K562 (cell line): Measurements from ENCODE around the gene TP53I13. TPM values are rescaled to one million over a fixed set of nuclear protein-coding genes. Genes with fewer than 3 reads are reported as not detected.

ENCODE experiments used
- ARID4B ChIP-seq: sonication (generic); formaldehyde crosslinking; IDR thresholded peaks from 2 replicates; pipeline ENCODE4 v1.8.0; 2022; ENCODE audit warnings: mild to moderate bottlenecking, missing genetic modification reagents
- CCNT2 ChIP-seq: IDR thresholded peaks from 2 replicates; pipeline ENCODE4 v1.6.1; 2011; ENCODE audit warnings: borderline replicate concordance, low read depth, mild to moderate bottlenecking, moderate library complexity, mixed read lengths, low read length; ENCODE audit not compliant: insufficient read length; ENCODE audit errors: extremely low read depth
- CTCF ChIP-seq, 3 experiments: IDR thresholded peaks in 2 of 3; conservative IDR thresholded peaks in 1 of 3; 2 replicates each; pipeline ENCODE4 v1.5.1; 2011 to 2012; ENCODE audit warnings: low read length in 3 of 3, mild to moderate bottlenecking in 3 of 3, control low read depth in 2 of 3, improper control_type of control experiment in 1 of 3, inconsistent platforms in 1 of 3, low read depth in 1 of 3, mixed read lengths in 1 of 3, moderate library complexity in 1 of 3; ENCODE audit not compliant: insufficient read depth in 2 of 3
- CXXC5 ChIP-seq: fragments of 250-450 bp; sonication (Bioruptor Pico); IDR thresholded peaks from 2 replicates; pipeline ENCODE4 v1.8.0; 2022; ENCODE audit warnings: inconsistent platforms, mild to moderate bottlenecking, moderate library complexity
- E2F6 ChIP-seq, 2 experiments: IDR thresholded peaks; 2 replicates each; pipeline ENCODE4 v1.6.1; 2011; ENCODE audit warnings: borderline replicate concordance in 1 of 2, control low read depth in 1 of 2, low read depth in 1 of 2, low read length in 1 of 2, mild to moderate bottlenecking in 1 of 2, mixed read lengths in 1 of 2, moderate library complexity in 1 of 2; ENCODE audit not compliant: insufficient read depth in 1 of 2, insufficient read length in 1 of 2, poor library complexity in 1 of 2, severe bottlenecking in 1 of 2; ENCODE audit errors: extremely low read depth in 1 of 2
- GATAD2B ChIP-seq: fragments of 450-650 bp; IDR thresholded peaks from 2 replicates; pipeline ENCODE4 v1.6.1; 2017; ENCODE audit warnings: mild to moderate bottlenecking, borderline replicate concordance
- HOXB6 ChIP-seq: fragments of 250-450 bp; sonication (Bioruptor Pico); IDR thresholded peaks from 2 replicates; pipeline ENCODE4 v1.5.1; 2022; ENCODE audit warnings: mild to moderate bottlenecking, borderline replicate concordance
- LCOR ChIP-seq: sonication (generic); formaldehyde crosslinking; IDR thresholded peaks from 2 replicates; pipeline ENCODE4 v1.8.0; 2022; ENCODE audit warnings: mild to moderate bottlenecking, missing genetic modification reagents
- PHF8 ChIP-seq: fragments of 200-600 bp; sonication (generic); IDR thresholded peaks from 2 replicates; pipeline ENCODE4 v1.6.1; 2012; ENCODE audit warnings: mixed run types, mild to moderate bottlenecking, inconsistent platforms, low read length, moderate library complexity, borderline replicate concordance
- RB1 ChIP-seq: fragments of 450-650 bp; IDR thresholded peaks from 2 replicates; pipeline ENCODE4 v1.6.1; 2017; ENCODE audit warnings: low read depth, mild to moderate bottlenecking
- SAFB ChIP-seq: fragments of 200-400 bp; formaldehyde crosslinking; IDR thresholded peaks from 2 replicates; pipeline ENCODE4 v1.6.1; 2017; ENCODE audit warnings: low read depth, low read length, borderline replicate concordance
- SMAD4 ChIP-seq: fragments of 250-450 bp; sonication (Bioruptor Pico); conservative IDR thresholded peaks from 2 replicates; pipeline ENCODE4 v1.8.0; 2021; ENCODE audit warnings: inconsistent platforms, mild to moderate bottlenecking, moderate library complexity
- TAF1 ChIP-seq: IDR thresholded peaks from 2 replicates; pipeline ENCODE4 v1.6.1; 2011; ENCODE audit warnings: mild to moderate bottlenecking, low read length, moderate library complexity; ENCODE audit not compliant: insufficient read depth, control insufficient read depth, severe bottlenecking; ENCODE audit errors: extremely low read depth
- ZFP91 ChIP-seq: sonication (generic); formaldehyde crosslinking; IDR thresholded peaks from 2 replicates; pipeline ENCODE4 v1.8.0; 2022; ENCODE audit warnings: mild to moderate bottlenecking, missing genetic modification reagents
- ZNF695 ChIP-seq: fragments of 450-650 bp; formaldehyde crosslinking; IDR thresholded peaks from 2 replicates; pipeline ENCODE4 v1.4.0; 2020; ENCODE audit warnings: mild to moderate bottlenecking, moderate library complexity
- polyA plus RNA-seq, 8 experiments: library from polyadenylated mRNA; depleted of rRNA in 4 of 8; stranded (reverse) in 5 of 8; unstranded in 3 of 8; fragments of >200 nt; fragmentation: Nextera tagmentation in 2 of 8; fragmentation: Illumina TruSeq in 1 of 8; extraction: Ambion mirVana in 2 of 8; extraction: Trizol in 1 of 8; gene quantifications; 2 replicates each; pipeline versions ENCODE4 v1.2.1 to v1.2.3, GENCODE V29; 2011 to 2014; ENCODE audit warnings: inconsistent platforms in 1 of 8, missing spikeins in 1 of 8
- total RNA-seq, 7 experiments: library from RNA; depleted of rRNA in 6 of 7; stranded (reverse); fragments of >200 nt in 6 of 7; fragmentation: Illumina TruSeq in 2 of 7; extraction: Trizol in 2 of 7; gene quantifications; 2 replicates each; pipeline versions ENCODE4 v1.2.1 to v1.2.3, GENCODE V29; 2011 to 2021; ENCODE audit warnings: low replicate concordance in 1 of 7

The TP53I13 gene
- total and polyA plus RNA-seq, 9 of the 15 experiments (the other 6 are each of a cell fraction or from before 2014, with no cell fraction given) = 0.08 to 28.3 (median 9.1) TPM

GRCh38 chr17:29589524-29590410 lies 21.3 kb downstream of the TP53I13 start, which contains the start of gene GIT1 (continued):
- TF ChIP-seq ZFP91 (peak; percentile 94), TAF1 (peak; percentile 55), LCOR (no peak), PHF8 (peak; percentile 45; the same call in 1 of the 2 replicates), SAFB (no peak), HOXB6 (CRISPR knock-in tag) (no peak), CXXC5 (CRISPR knock-in tag) (peak; percentile 79), ZNF695 (CRISPR knock-in tag) (no peak), GATAD2B (peak; percentile 23; the same call in 1 of the 2 replicates), SMAD4 (CRISPR knock-in tag) (0 out of 2 replicates have a peak, but pooled peaks have one; percentile 12), CTCF (IDR thresholded peaks at IDR 0.05 in 2 of 3, conservative IDR thresholded peaks at IDR 0.05 in 1 of 3; ENCODE audit: insufficient read depth in 2 of 3, low read depth in 1 of 3, low read length in 3 of 3) (0 out of 6 replicates have a peak, but pooled peaks of 1 of the 3 experiments have one; percentile 10), ARID4B (CRISPR knock-in tag) (0 out of 2 replicates have a peak, but pooled peaks have one; percentile 18), E2F6 (IDR thresholded peaks at IDR 0.05; ENCODE audit: borderline replicate concordance in 1 of 2, extremely low read depth in 1 of 2, insufficient read depth in 1 of 2, insufficient read length in 1 of 2, low read depth in 1 of 2, low read length in 1 of 2, poor library complexity in 1 of 2, severe bottlenecking in 1 of 2) (peak in 1 of 2 experiments; percentile 72), CCNT2 (peak; percentile 75), RB1 (peak; percentile 71)
